GM18873 (cell line): Measurements from ENCODE around the gene AATK.
"Not testable (repeated sequence)": the region's sequence is repeated elsewhere in the genome, so short reads cannot be mapped to it uniquely, and the experiment has no call there.

Experiments
- ATAC-seq: cut with Tn5 transposase; IDR thresholded peaks from one replicate; pipeline ENCODE4 v1.9.1; 2021; ENCODE audit warnings: mild to moderate bottlenecking, moderate library complexity, moderate number of reproducible peaks; ENCODE audit not compliant: unreplicated experiment, low FRiP score

Gene AATK

DNA sequence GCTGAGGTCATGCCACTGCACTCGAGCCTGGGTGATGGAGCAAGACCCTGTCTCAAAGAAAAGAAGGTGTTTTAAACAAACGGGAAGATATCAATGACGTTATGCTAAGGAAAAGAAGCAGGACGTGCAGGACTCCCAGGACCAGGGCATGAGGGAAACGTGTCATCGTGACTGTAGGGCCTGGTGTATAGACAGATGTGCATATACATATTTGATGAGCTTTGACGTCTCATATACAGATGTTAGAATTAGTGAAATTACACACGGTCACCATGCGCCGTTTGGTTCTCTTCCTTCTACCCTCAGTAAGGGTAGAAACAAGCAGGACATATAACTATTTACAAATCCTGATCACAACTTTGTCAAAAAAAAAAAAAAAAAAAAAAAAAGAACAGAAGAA is 18.3 kb downstream of the AATK start:
- no peak for ATAC-seq

DNA sequence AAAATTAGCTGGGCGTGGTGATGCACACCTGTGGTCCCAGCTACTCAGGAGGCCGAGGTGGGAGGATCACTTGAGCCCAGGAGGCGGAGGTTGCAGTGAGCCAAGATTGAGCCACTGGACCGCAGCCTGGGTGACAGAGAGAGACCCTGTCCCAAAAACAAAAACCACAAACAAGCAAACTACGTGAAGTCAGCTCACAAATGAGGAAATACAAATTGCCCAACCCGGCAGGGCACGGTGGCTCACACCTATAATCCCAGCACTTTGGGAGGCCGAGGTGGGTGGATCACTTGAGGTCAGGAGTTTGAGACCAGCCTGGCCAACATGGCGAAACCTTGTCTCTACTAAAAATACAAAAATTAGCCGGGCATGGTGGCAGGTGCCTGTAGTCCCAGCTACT is 19.8 kb downstream of the AATK start:
- not testable (repeated sequence) for ATAC-seq

DNA sequence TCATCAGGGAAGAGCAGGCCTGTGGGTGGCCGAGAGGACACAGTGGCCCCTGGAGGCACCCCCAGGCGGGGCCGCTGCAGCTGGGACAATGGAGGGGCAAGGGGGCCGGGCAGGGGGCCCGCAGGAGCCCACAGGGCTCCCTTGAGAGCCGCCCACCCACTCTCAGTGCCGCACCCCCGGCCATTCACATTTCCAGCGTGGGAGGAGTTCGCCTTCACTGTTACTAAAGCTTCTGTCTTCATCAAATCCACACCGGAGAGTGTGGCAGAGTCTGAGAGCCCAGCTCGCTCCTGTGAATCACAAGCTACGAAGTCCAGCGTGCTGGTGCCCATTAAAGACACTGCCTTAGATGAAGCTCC is 21.6 kb downstream of the AATK start:
- no peak for ATAC-seq

DNA sequence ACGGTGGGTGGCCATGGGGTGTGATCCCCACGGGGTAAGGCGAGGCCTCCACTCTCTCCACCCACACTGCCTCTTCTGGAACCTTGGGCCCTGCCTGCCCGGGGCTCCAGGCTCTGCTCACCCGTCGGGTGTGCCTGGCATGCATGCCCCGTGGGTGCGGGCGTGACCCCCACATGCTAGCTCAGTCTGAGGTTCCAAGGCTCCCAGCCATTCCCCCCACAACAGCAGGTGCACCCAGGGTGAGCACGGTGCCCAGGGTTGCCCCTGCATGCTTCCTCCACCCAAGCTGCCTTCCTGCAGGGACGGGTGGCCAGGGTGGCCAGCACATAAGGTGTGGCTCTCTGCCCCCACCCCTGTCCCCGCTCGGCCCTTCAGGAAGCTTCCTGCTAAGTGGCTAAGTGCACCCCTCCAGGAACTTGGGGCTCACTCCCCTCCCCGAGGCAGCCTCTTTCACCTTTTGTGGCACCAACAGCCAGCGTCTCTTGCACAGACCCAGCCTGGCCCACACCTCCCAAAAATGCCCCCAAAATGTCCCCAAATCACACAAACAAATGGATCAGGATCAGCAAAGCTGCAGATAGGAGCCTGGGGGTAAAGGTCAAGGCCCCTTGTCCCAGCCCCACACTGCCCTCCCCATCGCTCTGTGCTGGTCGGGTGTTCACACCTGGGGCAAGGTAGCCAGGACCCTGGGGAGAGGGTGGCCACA is 22.2 kb downstream of the AATK start:
- ATAC-seq, result no peak

DNA sequence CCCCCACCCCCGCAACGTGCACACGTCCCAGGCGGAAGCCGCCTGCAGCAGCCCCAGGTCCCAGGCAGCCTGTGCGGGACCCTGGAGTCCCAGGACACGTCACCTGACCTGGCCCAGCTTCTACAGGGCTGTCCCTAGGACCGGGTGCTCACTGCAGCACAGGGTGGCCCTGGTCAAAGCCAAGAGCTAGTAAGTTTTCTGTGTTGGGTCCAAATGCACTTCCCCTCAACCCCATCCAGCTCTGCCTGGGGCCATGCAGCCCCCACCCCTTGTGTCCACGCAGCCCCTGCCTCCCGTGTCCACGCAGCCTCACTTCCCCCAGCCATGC is 22.9 kb downstream of the AATK start:
- ATAC-seq, result no peak

DNA sequence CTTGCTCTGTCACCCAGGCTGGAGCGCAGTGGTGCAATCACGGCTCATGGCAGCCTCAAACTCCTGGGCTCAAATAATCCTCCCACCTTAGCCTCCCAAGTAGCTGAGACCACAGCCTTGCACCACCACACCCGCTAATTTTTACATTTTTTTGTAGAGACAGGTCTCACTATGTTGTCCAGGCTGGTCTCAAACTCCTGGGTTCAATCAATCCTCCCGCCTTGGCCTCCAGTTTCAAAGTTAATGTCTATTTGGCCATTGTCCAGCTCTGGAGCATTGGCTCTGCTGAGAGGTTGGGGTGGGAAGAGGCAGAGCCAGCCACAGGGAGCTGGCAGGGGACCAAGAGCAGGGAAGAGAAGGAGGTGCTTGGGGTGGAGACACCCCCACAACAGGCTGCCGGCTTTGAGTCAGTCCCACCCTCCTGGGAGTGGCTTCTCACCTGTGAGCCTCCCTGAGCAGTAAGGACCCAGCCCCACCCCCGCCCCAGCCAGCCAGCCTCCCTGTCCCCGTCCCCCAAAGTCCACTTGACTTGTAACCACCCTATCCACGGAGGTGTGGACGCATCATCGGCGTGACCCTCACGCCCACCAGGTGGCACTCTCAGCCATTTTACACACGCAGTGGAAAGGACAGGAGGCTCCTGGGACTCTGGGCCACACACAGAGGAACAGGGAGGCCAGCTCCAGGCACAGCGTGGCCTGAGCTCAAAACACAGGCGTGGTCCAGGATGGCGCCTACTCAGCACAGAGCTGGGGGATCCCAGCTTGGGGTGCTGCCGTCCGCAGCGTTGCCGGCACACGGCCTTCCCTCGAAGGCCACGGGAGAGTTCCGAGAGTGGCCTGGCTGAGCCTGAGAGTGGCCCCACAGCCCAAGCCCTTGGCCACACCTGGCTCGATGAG is 23.5 kb downstream of the AATK start:
- ATAC-seq, result no peak

DNA sequence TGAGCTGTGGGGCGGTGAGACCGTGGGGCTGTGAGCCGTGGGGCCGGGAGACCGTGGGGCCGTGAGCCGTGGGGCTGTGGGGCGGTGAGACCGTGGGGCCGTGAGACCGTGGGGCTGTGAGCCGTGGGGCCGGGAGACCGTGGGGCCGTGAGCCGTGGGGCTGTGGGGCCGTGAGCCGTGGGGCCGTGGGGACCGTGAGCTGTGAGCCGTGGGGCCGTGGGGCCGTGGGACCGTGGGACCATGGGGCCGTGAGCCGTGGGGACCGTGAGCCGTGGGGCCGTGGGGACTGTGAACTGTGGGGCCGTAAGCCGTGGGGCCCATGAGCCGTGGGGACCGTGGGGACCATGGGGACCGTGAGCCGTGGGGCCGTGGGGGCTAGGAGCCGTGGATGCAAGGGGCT is 25.3 kb downstream of the AATK start:
- no peak for ATAC-seq

DNA sequence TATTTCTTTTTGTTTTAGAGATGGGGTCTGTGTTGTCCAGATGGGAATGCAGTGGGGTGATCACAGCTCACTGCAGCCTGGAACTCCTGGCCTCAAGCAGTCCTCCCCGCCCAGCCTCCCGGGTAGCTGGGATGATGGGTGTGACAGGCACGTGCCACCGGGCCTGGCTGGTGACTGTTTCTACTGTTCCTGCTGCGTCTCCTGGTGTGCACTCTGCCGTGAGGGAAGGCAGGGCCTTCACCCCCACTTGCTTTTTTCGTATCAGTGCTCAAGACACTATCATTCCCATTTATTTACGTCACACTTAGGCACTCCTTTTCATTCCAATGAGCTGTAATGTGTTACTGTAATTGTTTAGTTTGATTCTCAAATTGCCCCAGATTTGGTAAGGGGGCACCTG is 26.0 kb downstream of the AATK start:
- no peak for ATAC-seq

DNA sequence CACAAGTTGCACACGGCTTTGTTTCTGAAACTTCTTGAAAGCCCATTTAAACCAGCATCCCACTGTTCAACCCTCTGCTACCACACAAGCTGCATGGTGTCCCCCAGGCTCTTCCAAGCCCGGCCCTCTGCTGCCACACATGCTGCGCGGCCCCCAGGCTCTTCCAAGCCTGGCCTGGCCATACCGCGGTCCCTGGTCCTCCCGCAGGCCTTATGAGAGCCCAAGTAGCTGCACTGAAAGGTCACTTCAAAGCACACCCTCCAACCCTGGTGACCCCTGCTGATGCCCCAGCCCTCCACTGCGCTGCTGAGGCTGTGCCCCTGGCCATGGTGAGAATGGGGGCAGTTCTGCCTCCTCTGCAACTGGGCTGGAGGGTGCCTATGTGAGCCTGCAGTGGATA is 26.6 kb downstream of the AATK start:
- no peak for ATAC-seq

DNA sequence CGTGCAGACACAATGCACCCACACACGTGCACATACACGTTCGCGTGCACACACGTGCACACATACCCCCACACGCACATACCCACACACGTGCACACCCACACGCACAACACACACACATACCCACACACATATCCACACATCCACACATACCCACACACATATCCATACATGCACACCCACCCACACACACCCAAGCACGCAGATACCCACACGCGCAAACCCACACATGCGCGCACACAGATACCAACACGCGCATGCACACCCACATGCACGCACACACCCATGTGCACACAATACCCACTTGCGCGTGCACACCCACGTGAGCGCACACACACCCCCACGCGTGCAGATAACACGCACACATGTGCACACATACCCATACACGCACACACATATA is 27.5 kb downstream of the AATK start:
- ATAC-seq, result no peak

DNA sequence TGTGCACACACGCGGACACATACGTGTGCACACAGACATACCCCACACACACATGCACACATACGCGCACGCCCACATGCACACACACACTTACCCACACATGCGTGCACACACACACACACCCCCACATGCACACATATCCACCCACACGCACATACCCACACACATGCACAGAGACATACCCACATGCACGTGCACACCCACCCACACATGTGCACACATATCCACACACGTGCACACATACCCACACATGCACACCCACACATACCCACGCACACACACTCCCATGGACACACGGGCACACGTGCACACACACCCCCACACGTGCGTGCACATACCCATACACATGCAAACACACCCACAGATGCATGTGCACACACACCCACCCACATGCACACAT is 27.9 kb downstream of the AATK start:
- ATAC-seq, result no peak

DNA sequence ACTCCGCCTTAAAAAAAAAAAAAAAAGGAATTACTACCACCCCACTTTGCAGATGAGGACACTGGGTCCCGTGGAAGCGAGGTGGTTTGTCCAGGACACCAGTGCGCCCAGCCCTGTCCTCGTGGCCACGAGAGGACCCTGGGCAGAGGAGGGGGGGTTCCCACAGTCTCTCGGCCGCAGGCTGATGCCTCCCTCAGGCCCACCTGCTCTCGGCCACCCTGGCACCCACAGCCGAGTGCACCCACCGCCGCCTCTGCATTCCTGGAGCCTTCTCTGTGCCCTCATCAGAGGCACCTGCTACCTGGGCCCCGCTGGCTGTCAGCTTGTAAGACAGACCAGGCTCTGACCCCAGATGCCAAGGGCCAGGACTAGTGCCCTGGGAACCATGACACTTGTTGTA is 28.8 kb downstream of the AATK start:
- no peak for ATAC-seq

DNA sequence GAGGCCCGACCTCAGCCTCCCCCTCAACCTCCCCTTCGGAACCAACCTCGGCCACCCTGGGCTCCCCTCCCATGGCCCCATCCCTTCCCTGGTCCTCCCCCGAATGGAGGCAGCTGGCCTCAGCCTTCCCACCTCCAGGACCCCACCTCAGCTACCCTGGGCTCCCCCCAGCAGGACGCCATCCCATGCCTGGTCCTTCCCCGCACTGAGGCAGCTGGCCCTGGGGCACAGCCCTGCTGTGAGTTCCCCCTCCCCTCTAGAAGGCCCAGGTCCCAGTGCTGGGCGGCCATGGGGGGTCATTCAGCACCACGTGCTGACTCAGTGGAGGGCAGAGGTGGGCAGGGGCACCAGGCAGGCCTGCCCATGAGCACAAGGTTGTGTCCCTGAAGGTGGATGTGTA is 29.7 kb downstream of the AATK start:
- ATAC-seq, result no peak

DNA sequence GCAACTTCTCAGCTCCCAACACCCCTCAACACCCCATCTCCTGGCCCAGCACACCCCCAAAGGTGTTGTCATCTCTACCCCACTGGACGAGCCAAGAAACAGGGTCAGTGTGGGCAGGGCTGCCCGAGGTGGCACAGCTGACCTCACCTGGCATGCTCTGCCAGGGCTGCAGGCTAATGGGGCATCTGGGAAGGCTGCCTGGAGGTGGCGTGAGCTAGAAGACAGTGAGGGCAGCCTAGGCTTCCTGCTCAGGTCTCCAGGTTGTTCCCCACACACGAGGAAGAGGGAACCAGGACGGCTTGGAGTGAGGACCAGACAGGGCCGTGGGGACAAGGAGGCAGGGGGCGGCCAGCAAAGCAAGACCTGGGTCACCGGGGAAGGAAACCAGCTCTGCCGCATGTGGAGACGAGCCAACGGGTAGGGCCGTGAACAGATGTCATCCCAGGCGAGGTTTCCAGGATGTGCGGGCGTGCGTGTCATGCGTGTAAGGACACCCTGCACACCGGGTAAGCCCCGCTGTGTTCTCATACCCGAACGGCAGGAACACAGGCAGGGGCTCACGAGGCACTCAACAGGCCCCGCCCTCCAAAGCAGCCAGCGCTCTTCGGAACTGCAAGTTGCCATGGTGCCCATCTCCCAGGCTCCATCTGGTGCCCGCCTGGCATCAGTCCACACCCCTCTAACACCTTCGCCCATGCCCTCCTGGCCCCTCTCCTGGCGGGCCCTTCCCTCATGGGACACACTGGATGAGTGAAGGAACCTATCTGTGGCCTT is 30.3 kb downstream of the AATK start:
- ATAC-seq, result no peak

DNA sequence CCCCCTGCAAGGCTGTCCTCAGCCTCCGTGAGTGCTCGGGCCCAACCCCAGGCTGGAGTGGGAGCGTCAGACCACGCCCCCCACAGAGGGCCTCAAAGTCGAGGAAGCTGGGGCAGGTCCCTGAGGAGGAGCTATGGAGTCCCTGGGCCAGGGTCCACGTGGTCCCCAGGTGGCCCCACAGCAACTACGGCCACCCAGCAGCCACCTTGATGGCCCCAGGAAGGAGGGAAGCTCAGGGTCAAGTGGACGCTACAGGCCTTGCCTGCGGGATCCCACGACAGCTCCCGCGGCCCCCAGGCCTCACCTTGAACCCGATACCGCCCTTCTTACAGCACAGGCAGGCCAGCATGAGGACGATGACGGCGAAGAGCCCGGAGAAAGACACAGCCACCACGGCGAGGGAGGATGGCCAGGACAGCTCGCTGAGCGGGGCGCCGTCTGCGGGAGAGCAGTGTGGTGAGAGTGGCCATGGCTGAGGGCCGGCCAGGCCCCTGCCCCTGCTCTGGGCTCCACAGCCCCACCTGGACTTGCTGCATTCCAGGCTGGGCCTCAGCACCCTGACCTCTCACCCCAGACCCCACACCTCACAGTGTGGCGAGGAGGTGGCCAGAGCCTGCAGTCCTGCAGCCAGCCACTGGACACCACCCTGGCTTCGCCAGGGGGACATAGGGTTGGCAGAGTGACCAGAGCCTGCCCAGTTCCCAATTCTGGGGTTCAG is 31.8 kb downstream of the AATK start:
- ATAC-seq, result no peak

DNA sequence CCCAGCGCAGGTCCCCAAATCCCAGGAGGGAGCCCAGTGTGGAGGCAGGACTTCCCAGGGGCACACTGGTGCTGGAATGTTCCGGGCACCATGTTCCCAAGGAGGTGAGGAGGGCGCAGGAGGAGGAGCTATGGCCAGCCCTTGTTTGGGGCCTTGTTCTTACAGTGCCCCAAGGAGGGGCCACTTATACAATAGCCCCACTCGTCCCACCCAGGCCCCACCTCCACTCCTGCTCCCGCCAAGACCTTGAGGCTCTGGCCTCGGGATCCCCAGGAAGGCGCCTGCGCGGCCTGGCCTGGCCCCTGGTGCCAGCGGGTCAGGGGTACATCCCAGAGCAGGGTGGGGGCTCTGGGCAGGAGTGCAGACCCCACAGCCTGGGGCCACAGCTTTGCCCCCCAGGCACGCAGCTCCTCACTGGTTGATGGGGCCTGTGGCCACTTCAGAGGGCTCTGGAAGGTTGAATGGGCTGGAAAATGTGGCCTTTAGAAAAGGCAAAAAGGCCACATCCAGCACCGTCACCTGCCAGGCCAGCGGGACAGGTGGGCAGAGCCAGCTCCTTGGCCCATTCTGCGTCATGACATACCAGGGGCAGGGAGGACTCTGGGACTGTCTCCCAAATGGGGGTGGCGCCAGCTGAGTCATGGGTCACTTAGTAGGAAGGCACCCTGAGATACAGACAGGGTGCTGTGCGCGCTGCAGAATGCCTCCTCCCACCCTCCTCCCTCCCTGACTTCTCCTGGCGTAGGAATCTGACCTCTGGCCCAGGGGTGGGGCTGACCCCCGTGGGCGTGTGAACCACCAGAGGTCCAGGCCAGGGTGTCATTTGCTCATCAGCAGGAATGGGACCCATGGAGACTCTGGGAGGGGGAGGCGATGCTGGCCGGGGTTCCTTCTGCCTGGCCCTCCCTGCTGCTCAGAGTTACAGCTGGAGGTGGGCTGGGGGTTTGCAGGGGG is 33.0 kb downstream of the AATK start:
- no peak for ATAC-seq

DNA sequence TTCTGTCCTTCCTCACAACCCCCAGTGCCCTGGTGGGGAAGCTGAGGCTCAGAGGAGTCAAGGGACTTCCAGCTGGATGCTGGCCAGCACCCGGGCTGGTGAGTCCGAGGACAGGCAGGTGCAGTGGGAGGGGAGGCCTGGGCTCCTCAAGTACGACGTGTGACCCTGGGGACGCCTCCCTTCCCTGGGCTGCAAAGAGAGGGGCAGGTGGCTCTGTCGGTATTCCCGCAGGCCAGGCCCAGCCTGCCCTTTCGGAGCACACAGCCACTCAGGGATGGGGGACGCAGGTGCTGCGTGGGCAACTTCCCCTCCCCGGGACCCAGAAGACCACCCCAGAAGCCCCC is 33.9 kb downstream of the AATK start:
- no peak for ATAC-seq

DNA sequence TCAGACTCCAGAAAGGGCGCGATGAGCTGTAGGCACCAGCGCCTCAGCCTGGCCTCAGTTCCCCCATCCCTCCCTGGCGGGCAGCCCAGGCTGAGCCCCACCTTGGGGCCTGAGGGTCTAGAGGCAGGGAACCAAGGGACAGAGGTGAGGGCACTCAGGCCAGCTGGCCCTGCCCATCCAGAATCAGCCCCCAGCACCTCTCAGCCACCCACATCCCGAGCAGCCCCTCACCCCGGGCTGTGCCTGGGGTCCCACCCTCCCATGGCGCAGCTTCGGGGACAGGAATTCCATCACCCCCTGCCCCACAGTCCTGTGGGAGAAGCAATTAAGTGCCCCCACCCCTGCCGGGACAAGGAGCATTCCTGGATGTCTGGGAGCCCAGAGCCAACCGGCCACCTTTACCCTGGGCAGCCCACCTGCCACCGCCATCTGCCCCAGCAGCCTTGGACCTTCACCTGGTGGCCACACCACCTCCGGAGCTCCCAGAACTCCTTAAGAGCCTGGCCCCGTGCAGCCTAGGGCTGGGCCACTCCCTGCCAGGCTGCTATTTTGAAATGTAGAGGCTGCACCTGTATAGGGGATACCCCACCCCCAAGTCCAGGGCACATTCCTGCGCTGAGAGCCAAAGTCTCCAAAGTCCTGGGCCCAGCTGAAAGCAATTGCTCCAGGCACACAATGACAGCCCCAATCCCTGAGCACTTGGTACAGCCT is 34.4 kb downstream of the AATK start:
- ATAC-seq, result no peak
